Smooth muscle cell of the brain vasculature (primary cell): ENCODE data around the gene UBQLN4.

ENCODE experiments used
- DNase-seq: peaks from one replicate; pipeline ENCODE4 v3.0.0-alpha.2; 2012; ENCODE audit warnings: low read depth, low spot score

UBQLN4 gene

DNA sequence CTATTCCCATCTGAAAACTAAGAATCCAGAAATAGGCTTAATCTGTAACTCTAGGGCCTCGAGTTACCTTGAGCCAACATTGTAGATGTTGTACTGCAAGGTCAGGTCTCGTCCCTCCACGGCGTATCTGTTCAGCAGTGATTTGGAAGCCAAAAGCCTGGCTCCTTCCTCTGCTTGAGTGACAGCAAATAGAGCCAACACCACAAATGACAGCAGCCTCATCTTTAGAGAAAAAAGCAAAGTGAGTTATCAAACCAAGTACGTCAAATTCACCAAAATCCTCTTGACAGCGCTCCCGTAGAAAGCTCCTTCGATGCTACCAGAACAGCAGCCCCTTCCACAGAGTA lies 33.7 kb downstream of the UBQLN4 start:
- DNase-seq, result no peak

DNA sequence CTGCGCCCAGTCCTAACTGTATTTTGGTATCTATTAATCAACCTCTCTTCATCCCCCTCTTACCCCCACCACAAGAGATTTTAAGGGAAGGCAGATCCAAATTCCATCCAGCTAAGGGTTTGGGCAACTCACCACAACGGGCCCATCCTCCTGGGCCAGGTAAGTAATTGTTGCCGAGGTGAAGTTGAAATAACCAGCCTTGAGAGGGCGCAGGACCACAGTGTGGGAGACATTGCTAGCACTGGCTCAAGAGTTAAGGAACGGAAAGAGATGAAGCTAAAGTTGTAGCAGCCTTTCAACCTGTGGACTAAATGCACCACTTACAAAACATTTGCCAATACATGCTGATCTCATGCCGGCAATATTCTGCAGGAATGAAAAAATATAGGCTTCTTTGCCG lies 38.8 kb downstream of the UBQLN4 start:
- no peak for DNase-seq

DNA sequence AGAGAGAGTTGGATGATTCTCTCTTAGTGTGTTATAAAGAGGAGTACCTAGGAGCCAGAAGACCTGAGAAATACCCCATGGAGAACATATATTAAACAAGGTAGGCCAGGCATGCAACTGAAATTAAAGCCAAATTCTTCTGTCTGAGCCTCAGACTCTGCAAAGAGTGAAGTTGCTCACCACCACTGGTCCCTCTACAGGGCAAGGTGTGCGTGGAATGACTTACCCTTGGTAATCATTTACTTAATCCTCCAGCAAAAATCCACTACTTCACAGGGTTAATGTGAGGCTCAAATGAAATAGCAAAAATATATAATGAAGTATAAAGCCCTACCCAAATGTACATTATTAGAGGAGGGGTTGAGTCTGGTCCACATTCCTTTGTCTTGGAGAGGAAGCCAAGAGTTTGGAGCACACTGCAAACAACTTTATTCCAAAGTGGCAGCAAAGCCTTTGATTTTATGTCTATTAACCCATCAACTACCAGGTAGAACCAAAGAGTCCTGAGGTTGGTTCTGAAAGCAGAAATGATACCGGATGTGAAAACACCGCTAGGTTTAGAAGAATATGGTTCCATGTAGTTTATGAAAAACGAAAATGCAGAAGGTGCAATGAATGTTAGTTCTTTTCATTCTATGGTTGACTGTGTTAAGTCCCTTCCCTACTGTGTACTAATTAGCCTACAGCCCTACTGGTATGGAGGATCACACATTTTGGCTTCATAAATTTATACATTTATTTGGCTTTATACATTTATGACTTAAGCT lies 41.4 kb downstream of the UBQLN4 start:
- no peak for DNase-seq

DNA sequence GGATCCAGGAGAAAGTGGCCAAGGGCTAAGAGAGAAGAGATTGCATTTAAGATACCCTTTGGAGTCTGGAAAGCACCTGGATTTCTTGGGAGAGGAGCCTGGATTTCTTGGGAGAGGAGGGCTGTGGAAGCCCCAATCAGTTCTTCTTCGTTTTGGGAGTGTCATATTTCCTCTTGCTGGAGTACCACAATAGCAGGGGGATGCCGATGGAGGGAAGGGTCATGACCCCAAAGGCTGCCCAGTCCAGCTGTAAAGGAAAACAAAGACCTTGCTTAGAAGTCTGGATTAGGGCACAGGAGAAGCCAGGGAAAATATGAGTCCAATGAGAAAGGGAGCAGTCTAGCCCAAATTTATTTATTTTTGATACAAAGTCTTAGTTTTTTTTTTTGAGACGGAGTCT lies 44.2 kb downstream of the UBQLN4 start:
- no peak for DNase-seq

DNA sequence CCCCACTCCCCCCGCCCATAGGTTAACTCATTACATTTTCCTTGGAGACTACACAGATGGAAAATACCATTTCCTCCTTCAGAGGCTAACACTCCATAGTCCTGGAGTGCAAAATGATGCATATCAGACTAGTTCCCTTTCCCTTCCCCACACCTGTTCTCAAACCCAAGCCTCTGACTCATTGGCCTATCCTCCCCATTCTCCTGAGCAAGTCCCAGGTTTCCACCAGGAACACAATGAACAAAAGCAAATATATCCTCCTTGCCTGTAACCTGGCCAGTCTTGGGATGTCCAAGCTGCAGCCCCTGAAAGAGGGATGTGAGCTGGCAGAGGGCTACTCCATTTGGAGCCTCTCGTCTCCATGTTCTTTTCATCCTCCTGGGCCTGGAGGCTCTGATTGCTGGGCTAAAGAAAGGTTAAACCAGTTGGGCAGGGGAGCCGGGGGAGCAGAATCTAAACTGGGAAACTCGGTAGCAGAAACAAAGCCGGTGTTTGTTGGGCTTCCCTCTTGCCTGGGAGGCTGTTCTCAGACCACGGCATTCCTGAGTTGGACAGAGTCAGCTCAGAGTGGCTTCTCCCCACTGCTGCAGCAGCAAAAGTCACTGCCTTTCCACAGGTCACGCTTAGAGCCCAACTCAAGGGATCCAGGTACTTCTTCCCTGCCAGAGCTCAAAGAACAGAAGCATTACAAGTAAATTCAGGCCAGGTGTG lies 46.8 kb downstream of the UBQLN4 start:
- no peak for DNase-seq

DNA sequence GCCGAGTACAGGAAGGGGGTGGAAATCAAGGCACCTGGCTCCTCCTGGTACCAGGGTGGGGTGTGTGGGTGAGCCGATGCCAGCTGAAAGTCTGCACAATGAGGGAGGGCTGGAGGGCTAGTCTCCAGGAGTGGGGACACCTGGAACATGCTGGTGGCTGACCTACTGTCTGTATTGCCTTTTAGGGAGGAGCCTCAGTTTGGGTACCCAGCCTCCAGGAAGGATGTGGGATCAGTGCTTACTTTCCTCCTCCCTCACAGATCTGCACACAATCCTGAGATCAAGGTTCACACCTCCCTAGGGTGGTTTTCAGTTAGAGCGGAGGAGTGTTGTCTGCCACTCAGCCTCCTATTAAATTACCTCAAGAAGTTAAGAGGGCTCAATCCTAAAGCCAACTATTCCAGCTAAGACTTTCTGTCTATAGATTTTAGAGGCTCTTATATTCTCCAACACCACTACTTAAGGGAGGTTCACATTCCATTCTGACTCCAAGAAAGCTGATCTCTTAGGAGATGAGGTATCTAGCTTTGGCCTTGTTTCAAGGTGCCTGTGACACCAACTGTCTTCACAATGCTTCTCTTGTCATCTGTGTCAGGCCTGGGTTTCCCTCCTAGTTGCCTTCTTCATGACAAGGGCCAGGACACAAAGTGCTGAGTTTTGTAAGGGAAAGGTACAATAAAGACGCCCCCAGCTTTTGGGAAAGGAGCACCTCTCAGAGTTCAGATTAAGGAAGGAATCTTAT lies 48.6 kb downstream of the UBQLN4 start:
- no peak for DNase-seq

DNA sequence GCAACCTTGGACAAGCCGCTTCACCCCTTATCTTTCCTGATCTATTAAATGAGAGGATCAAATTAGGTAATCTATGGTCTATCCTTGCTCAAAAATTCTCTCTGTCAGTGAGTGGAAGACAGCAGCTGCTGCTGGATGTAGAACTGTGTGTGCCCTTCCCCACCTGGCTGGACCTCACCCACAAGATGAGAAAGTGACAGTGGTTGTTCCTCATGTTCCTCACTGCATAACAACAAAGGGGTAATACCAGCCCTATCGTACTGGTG lies 49.7 kb downstream of the UBQLN4 start:
- no peak for DNase-seq

DNA sequence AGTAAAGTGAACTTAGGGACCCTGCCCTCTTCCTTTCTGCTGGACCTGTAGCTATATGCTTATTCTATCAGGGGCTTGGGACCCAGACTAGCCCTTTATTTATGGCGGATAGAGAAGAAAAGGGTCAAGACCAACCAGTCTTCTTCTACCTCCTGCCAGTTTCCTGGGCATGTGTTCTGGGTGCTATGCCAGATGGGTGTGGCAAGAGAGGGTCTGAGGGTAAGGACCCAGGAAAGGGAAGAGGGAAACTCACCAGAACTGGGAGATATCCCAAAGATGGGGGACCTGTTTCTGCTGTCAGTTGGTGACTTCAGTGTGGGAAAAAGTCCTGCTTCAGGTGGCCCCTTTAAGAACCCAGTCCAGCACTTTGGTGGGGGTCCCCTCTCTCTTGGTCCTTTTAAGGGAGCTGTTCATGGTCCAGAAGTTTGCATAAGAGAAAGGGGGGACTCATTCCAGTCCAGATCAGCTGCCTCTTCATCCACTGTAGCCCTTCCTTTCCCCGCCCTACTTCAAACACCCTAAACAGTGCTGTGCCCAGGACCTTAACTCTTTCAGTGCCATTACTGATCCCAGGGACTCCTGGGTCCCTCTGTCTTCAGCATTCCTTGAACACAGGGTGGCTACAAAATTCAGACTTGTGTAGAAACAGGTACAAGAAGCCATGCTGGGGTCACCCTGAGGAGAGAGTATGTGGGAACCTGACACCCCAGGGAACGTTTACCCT lies 51.2 kb downstream of the UBQLN4 start:
- DNase-seq, result no peak

DNA sequence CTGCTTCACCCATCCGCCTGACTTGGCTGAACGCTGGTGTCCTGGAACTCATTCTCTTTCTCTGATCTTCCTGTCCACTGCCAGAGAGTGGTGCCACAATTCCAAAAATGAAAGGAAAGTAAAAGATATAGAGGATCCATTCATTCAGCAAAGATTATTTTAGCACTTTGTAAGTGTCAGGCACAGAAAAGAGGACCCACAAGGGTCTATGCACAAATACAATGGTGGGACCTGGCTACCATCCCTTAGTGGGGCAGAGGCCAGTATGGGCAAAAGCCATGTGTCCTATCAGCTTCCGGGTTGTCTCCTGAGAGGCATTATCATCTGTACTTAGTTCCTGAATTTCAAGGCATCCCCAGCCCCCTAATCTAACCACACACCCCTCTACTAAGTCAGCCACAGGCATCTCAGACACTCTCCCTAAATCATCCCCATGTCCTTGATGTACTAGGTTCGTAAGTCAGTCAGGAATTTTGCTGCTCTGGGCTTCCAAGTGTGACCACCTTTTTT lies 51.9 kb downstream of the UBQLN4 start:
- DNase-seq, result no peak

DNA sequence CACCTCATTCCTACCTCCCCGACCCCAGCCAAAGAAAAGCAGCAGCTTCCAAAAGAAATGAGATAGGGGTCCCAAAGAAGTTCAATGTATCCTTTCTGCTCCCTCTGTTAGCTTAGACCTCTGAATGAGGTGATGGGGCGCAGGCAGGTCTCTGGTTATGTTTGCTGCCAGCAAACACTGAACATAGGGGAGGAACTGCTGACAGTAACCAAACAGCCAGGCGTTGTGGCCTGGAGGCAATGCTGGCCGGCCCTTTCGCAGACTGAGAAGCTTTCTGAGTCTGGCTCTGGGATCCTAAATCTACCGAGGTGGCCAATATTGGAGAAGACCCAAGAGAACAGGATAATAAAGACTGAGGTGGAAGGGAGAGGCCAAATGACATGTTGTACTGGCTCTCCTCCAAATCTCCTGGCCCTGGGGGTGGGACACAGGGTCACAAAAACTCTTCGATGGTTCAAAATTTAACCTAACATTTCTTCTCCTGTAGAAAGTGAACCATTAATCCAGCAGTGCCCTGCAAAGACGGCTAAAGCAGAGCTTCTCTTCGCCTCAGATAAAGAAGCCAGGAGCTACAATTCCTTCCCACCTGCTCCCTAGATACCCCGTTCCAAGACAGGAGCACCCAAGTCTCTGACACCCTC lies 52.5 kb downstream of the UBQLN4 start:
- no peak for DNase-seq

DNA sequence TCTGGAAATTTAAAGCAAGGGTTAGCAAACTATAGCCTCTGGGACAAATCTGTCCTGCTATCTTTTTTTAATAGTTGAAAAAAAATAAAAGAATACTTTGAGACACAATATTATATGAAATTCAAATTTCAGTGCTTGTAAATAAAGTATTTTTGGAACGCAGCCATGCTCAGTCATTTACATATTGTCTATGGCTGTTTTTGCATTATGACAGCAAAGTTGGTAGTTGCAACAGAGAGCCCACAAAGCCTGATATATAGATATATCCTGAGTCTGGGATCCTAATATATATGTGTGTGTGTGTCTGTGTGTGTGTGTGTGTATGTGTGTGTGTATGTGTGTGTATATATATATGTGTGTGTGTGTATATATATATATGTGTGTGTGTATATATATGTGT lies 53.6 kb downstream of the UBQLN4 start:
- no peak for DNase-seq

DNA sequence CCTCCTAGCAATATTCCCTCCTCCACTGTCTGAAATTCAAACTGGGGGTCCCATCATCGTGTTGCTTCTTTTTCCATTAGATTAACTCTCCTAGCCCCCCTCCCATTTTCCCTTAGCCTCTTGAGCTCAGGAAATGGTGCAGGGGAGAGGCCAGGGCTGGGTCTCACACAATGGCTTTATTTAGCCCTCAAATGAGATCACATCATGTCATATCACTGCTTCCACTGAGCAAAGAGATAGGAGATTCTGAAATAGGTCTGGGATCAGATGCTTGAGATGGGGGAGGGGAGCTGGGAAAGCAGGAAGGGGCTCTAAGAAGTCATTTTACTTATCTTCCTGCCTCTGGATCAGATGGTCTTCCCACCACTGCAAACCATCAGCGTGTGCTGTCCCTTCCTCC lies 57.4 kb downstream of the UBQLN4 start:
- DNase-seq, result no peak

DNA sequence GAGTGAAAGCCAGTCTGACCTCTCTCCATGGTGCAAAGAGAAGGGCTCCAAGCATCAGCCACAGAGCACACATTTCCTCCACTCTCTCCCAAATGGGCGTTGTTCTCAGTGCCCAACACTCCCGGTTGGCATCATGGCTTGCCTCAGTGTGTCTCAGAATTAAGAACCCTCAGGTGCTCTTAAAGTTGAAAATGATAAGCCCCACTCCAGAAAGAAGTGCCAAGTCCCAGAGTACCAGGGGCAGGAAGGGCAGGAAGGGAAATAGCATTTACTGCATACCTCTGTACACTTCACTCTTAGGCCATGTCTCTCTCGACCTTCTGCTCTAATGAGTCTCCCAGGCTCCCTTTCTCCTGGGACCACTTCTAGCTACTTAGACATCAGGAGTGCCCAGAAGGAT lies 60.0 kb downstream of the UBQLN4 start:
- DNase-seq, result no peak

DNA sequence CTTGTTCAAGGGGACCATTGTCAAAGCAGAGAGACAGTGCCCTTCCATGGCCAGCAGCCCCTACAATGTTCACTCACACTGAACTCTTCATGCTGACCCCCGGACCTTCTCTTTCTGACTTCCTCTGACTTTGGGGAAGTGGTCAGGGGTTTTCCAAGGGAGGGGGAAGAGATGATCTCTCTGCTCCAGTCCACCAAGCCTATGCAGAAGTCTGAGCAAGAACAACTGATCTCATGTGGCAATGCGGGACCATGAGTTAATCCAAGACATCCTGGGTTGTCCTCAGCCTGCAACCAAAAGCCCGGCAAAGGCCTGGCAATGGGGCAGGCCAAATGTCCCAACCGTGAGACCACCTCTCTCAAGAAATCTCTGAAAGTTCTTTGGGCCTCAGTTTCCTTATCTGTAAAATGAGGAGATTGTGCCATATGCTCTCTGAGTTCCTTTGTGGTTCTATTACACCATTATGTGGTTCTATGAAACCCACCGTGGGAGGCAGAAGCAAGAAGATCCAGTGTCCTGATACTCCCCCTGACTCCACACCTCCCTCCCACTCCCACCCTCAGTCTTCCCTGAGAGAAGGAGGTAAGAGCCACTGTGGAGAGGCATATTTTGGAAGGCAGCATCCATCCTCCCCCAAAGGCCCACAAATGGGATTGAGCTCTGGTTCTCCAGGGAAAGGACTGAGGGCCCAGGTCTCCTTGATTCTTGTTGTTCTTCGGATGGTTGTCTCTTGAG lies 63.4 kb downstream of the UBQLN4 start:
- DNase-seq, result no peak

DNA sequence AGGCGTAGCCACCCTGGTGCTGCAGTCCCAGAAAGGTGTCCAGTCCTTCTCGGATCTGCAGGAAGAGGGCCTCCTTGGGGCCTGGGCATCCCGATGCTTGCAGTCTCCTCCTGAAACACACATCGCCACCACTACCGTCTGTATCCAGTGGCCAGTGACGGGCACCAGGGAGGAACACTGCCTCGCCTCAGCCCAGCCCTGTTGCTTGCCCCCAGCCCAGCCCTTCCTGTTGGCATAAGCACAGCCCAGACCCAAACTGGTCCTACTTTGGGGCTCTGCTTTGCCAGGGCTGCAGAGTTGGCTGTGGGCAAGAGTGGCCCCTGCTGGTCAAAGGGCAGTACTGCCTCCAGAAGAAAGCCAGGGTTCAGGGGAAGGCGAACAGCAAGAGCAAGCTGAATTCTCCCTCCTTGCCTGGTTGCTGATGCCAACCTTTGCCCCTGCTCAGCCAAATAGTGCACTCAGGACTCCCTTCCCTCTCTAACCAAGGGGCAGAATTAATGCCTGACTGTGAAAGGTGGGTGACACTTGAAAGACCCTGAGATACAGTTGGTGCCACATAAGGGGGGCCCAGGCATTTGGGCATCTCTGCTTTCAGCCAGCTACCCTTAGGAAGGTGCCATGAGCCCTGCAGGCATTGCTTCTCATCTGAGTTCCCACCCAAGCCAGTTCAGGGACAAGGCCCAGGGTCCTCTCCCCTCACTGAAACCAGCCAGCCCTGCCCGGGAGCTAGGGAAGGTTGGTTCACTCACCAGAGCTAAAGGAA lies 64.2 kb downstream of the UBQLN4 start:
- no peak for DNase-seq
